SK-N-SH (cell line): Measurements from ENCODE around the gene HLA-DOB. TPM values are rescaled to one million over a fixed set of nuclear protein-coding genes. Genes with fewer than 3 reads are reported as not detected.
"Not testable (repeated sequence)": the region's sequence is repeated elsewhere in the genome, so short reads cannot be mapped to it uniquely, and the experiment has no call there.

Source experiments
- CTCF ChIA-PET: fragments of 300-600, 350-600 bp; formaldehyde crosslinking; extraction: SDS; loops from one replicate; lab custom pipeline; 2021; lab: Yijun Ruan, JAX
- POLR2A ChIA-PET: fragments of 350-600 bp; sonication (Branson Sonifier 250); formaldehyde crosslinking; extraction: SDS; loops from one replicate; lab custom pipeline; 2020; ENCODE audit warnings: antibody characterized with exemption, inconsistent platforms; lab: Yijun Ruan, JAX
- DNase-seq: peaks from one replicate; pipeline ENCODE4 v3.0.0; 2012
- H2AFZ ChIP-seq: fragments of 200-600 bp; sonication (generic); 2 replicates; pipeline ENCODE4 v1.8.1; 2016; ENCODE audit warnings: antibody characterized with exemption, mild to moderate bottlenecking, low read depth
- H3F3A ChIP-seq: fragments of 200-600 bp; sonication (generic); replicated peaks from 2 replicates; pipeline ENCODE3; 2016; ENCODE audit warnings: antibody characterized with exemption, mild to moderate bottlenecking; ENCODE audit not compliant: insufficient read depth
- H3K27ac ChIP-seq, 2 experiments: fragments of 200-500 bp in 1 of 2; fragments of 200-600 bp in 1 of 2; sonication (Bioruptor generic) in 1 of 2; sonication (generic), shearing (Covaris generic) in 1 of 2; 2 replicates each; pipeline versions ENCODE4 v1.5.1 to v1.6.1; 2014 to 2016; ENCODE audit warnings: low read depth in 2 of 2, inconsistent platforms in 1 of 2, low read length in 1 of 2, mild to moderate bottlenecking in 1 of 2, mixed read lengths in 1 of 2
- H3K27me3 ChIP-seq: fragments of 200-600 bp; sonication (generic), shearing (Covaris generic); 2 replicates; pipeline ENCODE4 v1.6.1; 2016; ENCODE audit warnings: mixed run types; ENCODE audit not compliant: insufficient read depth
- H3K36me3 ChIP-seq, 2 experiments: fragments of 200-500 bp in 1 of 2; fragments of 200-600 bp in 1 of 2; sonication (Bioruptor generic) in 1 of 2; sonication (generic) in 1 of 2; replicated peaks in 1 of 2; 2 replicates each; pipeline versions ENCODE3 to v1.5.1; 2014 to 2016; ENCODE audit warnings: low read length in 1 of 2, mild to moderate bottlenecking in 1 of 2; ENCODE audit not compliant: insufficient read depth in 2 of 2, control insufficient read depth in 1 of 2
- H3K4me1 ChIP-seq, 2 experiments: fragments of 200-500 bp in 1 of 2; fragments of 200-600 bp in 1 of 2; sonication (Bioruptor generic) in 1 of 2; sonication (generic), shearing (Covaris generic) in 1 of 2; 2 replicates each; pipeline versions ENCODE4 v1.5.1 to v1.6.1; 2014 to 2016; ENCODE audit warnings: low read depth in 1 of 2, low read length in 1 of 2, mixed run types in 1 of 2; ENCODE audit not compliant: insufficient read depth in 2 of 2, control insufficient read depth in 1 of 2
- H3K4me2 ChIP-seq: fragments of 200-600 bp; sonication (generic), shearing (Covaris generic); 2 replicates; pipeline ENCODE4 v1.6.1; 2017; ENCODE audit warnings: mixed run types
- H3K4me3 ChIP-seq, 2 experiments: fragments of 200-500 bp in 1 of 2; fragments of 200-600 bp in 1 of 2; sonication (Bioruptor generic) in 1 of 2; sonication (generic), shearing (Covaris generic) in 1 of 2; 2 replicates each; pipeline versions ENCODE4 v1.5.1 to v1.8.1; 2014 to 2016; ENCODE audit warnings: low read depth in 2 of 2, inconsistent platforms in 1 of 2, low read length in 1 of 2, mild to moderate bottlenecking in 1 of 2, mixed read lengths in 1 of 2, moderate library complexity in 1 of 2
- H3K79me2 ChIP-seq: fragments of 200-600 bp; sonication (generic); 2 replicates; pipeline ENCODE4 v1.8.1; 2017; ENCODE audit warnings: mild to moderate bottlenecking; ENCODE audit not compliant: insufficient read depth
- H3K9ac ChIP-seq: fragments of 200-600 bp; sonication (generic); 2 replicates; pipeline ENCODE4 v1.6.1; 2017; ENCODE audit warnings: mixed run types
- H3K9me2 ChIP-seq: fragments of 200-600 bp; sonication (generic); 2 replicates; pipeline ENCODE4 v1.6.1; 2017; ENCODE audit warnings: mixed run types
- H3K9me3 ChIP-seq: fragments of 200-600 bp; sonication (generic); 2 replicates; pipeline ENCODE4 v1.6.1; 2017; ENCODE audit warnings: mixed run types, mild to moderate bottlenecking, moderate library complexity
- H4K20me1 ChIP-seq: fragments of 200-600 bp; sonication (generic); 2 replicates; pipeline ENCODE4 v1.6.1; 2017; ENCODE audit warnings: mild to moderate bottlenecking, mixed run types; ENCODE audit not compliant: insufficient read depth
- CTCF ChIP-seq: fragments of 200-600 bp; sonication (generic); IDR thresholded peaks from 2 replicates; pipeline ENCODE4 v1.6.1; 2017; ENCODE audit warnings: antibody characterized with exemption, mild to moderate bottlenecking, moderate library complexity
- EP300 ChIP-seq, 2 experiments: IDR thresholded peaks; 2 replicates each; pipeline versions ENCODE4 v1.4.0 to v1.6.1; 2012; ENCODE audit warnings: borderline replicate concordance in 1 of 2, low read depth in 1 of 2, low read length in 1 of 2
- GATA2 ChIP-seq: sonication (generic); formaldehyde crosslinking; IDR thresholded peaks from 2 replicates; pipeline ENCODE4 v1.5.0; 2020; ENCODE audit warnings: mild to moderate bottlenecking, missing genetic modification reagents
- JUND ChIP-seq: IDR thresholded peaks from 2 replicates; pipeline ENCODE4 v1.4.0; 2012
- MXI1 ChIP-seq: IDR thresholded peaks from 2 replicates; pipeline ENCODE4 v1.6.1; 2012; ENCODE audit warnings: mild to moderate bottlenecking, low read depth, low read length, improper control_type of control experiment
- RXRA ChIP-seq: IDR thresholded peaks from 2 replicates; pipeline ENCODE4 v1.4.0; 2012; ENCODE audit warnings: low read depth, mild to moderate bottlenecking, borderline replicate concordance
- SMC3 ChIP-seq: IDR thresholded peaks from 2 replicates; pipeline ENCODE4 v1.6.1; 2012; ENCODE audit warnings: low read depth, low read length, improper control_type of control experiment
- TAF1 ChIP-seq: IDR thresholded peaks from 2 replicates; pipeline ENCODE4 v1.6.1; 2012; ENCODE audit warnings: low read depth, mild to moderate bottlenecking, low read length, moderate library complexity, borderline replicate concordance
- YY1 ChIP-seq: IDR thresholded peaks from 2 replicates; pipeline ENCODE4 v1.4.0; 2012; ENCODE audit warnings: low read depth, mild to moderate bottlenecking
- WGBS: methylation state at CpG from one replicate; pipeline ENCODE4 v1.1.6; 2017; ENCODE audit warnings: low lambda C conversion rate; 5-methylcytosine and 5-hydroxymethylcytosine counted together
- polyA plus RNA-seq, 3 experiments: library from polyadenylated mRNA; depleted of rRNA; stranded (reverse); fragments of >200 nt; gene quantifications; 2 replicates each; pipeline ENCODE4 v1.2.3, GENCODE V29; 2012
- TF ChIP-seq, protein P1 (sequence below): fragments of 150-350 bp; IDR thresholded peaks from 2 replicates; pipeline ENCODE4 v1.6.1; 2016; ENCODE audit warnings: mild to moderate bottlenecking, low read depth, low read length

The HLA-DOB gene
- polyA plus RNA-seq, 1 of the 3 experiments (the other 2 are of a cell fraction) = not detected

- Histone ChIP-seq H3K27ac (no peak overlapping the region), H3K4me3 (no peak overlapping the region), H3K27me3 (peaks cover 34% of the 10 kb centered on the region), H3K4me1 (no peaks in the 10 kb centered on the region), H4K20me1 (no peaks in the 10 kb centered on the region), H2AFZ (no peak overlapping the region), H3K9me3 (no peaks in the 10 kb centered on the region), H3K9me2 (no peaks in the 10 kb centered on the region), H3F3A (no peaks in the 10 kb centered on the region), H3K36me3 (no peaks in the 10 kb centered on the region), H3K79me2 (no peaks in the 10 kb centered on the region), H3K4me2 (no peak overlapping the region), H3K9ac (no peak overlapping the region)
- no peak for TF ChIP-seq MXI1
- TF ChIP-seq YY1 = no peak
- TF ChIP-seq JUND = no peak
- TF ChIP-seq TAF1 = no peak
- no peak for TF ChIP-seq CTCF
- no peak for TF ChIP-seq RXRA
- no peak for TF ChIP-seq SMC3
- no peak for TF ChIP-seq EP300 (IDR thresholded peaks at IDR 0.05; ENCODE audit: borderline replicate concordance in 1 of 2, low read depth in 1 of 2, low read length in 1 of 2)
- CTCF ChIA-PET = interaction anchor here (0.7 to 1.7 kb wide), 2 partner anchors 59 to 459 kb away, joined by 3 to 5 read pairs; no protein-coding TSS in a partner anchor
- POLR2A ChIA-PET = no interaction called here
- 11% methylated on average over 1 of the region's 1 CpG for WGBS
- no peak for DNase-seq
Observed at GRCh38 chr6:32809171-32809570, 7.6 kb downstream of the HLA-DOB start.

GRCh38 chr6:32807020-32807580, 9.7 kb downstream of the HLA-DOB start:
- no peak overlapping the region for H3K9ac ChIP-seq
- no peaks in the 10 kb centered on the region for H3K79me2 ChIP-seq
- no peaks in the 10 kb centered on the region for H3K4me1 ChIP-seq
- 8% methylated on average over 3 of the region's 5 CpGs for WGBS
- no peak for TF ChIP-seq GATA2
- TF ChIP-seq, protein P1, sequence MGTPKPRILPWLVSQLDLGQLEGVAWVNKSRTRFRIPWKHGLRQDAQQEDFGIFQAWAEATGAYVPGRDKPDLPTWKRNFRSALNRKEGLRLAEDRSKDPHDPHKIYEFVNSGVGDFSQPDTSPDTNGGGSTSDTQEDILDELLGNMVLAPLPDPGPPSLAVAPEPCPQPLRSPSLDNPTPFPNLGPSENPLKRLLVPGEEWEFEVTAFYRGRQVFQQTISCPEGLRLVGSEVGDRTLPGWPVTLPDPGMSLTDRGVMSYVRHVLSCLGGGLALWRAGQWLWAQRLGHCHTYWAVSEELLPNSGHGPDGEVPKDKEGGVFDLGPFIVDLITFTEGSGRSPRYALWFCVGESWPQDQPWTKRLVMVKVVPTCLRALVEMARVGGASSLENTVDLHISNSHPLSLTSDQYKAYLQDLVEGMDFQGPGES = no peak
- no peak for TF ChIP-seq EP300 (IDR thresholded peaks at IDR 0.05; ENCODE audit: borderline replicate concordance in 1 of 2, low read depth in 1 of 2, low read length in 1 of 2)
- H3K27ac ChIP-seq = no peak overlapping the region
- no peak for DNase-seq
- no peak overlapping the region for H3K4me2 ChIP-seq
- H3K9me3 ChIP-seq = no peaks in the 10 kb centered on the region
- peaks cover 20% of the 10 kb centered on the region; the same call in 1 of the 2 replicates for H3K27me3 ChIP-seq
- no peaks in the 10 kb centered on the region for H3K9me2 ChIP-seq
- no peaks in the 10 kb centered on the region for H3K36me3 ChIP-seq
- no peaks in the 10 kb centered on the region for H4K20me1 ChIP-seq
- ChIA-PET POLR2A (no interaction called here), CTCF (interaction anchor here (0.6 to 1.0 kb wide), 2 partner anchors 32 to 177 kb away, joined by 3 to 5 read pairs; partner anchors contain the start of gene TAP2)
- no peak overlapping the region for H2AFZ ChIP-seq
- H3F3A ChIP-seq = no peaks in the 10 kb centered on the region
- H3K4me3 ChIP-seq = no peak overlapping the region

- H3K4me3 ChIP-seq, H2AFZ ChIP-seq, H4K20me1 ChIP-seq, H3F3A ChIP-seq, H3K36me3 ChIP-seq, H3K27ac ChIP-seq, H3K79me2 ChIP-seq, H3K9ac ChIP-seq, H3K9me2 ChIP-seq, POLR2A ChIA-PET, H3K4me1 ChIP-seq, H3K4me2 ChIP-seq, DNase-seq, H3K9me3 ChIP-seq: not testable (repeated sequence)
- CTCF ChIA-PET = interaction anchor here (2.9 to 3.8 kb wide), 2 partner anchors 63 to 392 kb away, joined by 9 to 14 read pairs; no protein-coding TSS in a partner anchor
- H3K27me3 ChIP-seq = peaks cover 20% of the 10 kb centered on the region; the same call in 1 of the 2 replicates
Observed at GRCh38 chr6:32805404-32805803, 11.4 kb downstream of the HLA-DOB start.
